Spleen (tissue), 11 donors: ENCODE data around the gene CCDC102A. TPM values are rescaled to one million over a fixed set of nuclear protein-coding genes. Genes with fewer than 3 reads are reported as not detected.
A peak's percentile ranks its signal among the peaks of the same experiment; 100 is the strongest.

Experiments
- DNase-seq: peaks from one replicate; pipeline ENCODE4 v3.0.0-alpha.2; 2020
- H3K27ac ChIP-seq, 8 donors: fragments of 200-600 bp; sonication (generic) in 7 of 8; 1 replicate in 4 of 8; 2 replicates in 4 of 8; pipeline versions ENCODE4 v1.5.0 to v1.8.0; 2016 to 2021; ENCODE audit warnings: inconsistent platforms in 4 of 8, mild to moderate bottlenecking in 4 of 8, moderate library complexity in 1 of 8
- H3K27me3 ChIP-seq, 7 donors: fragments of 200-600 bp; sonication (generic) in 6 of 7; replicated peaks in 1 of 7; 1 replicate in 4 of 7; 2 replicates in 3 of 7; pipeline versions ENCODE4 v1.5.0 to v1.8.0; 2016 to 2021; ENCODE audit warnings: inconsistent platforms in 3 of 7, mild to moderate bottlenecking in 1 of 7
- H3K36me3 ChIP-seq, 6 donors: fragments of 200-600 bp; sonication (generic) in 5 of 6; 1 replicate in 4 of 6; 2 replicates in 2 of 6; pipeline versions ENCODE4 v1.5.0 to v1.8.0; 2016 to 2021; ENCODE audit warnings: inconsistent platforms in 2 of 6
- H3K4me1 ChIP-seq, 6 donors: fragments of 200-600 bp; sonication (generic) in 5 of 6; 1 replicate in 3 of 6; 2 replicates in 3 of 6; pipeline versions ENCODE4 v1.5.0 to v1.8.0; 2016 to 2021; ENCODE audit warnings: inconsistent platforms in 3 of 6
- H3K4me3 ChIP-seq, 8 donors: fragments of 200-600 bp; sonication (generic) in 7 of 8; 1 replicate in 4 of 8; 2 replicates in 4 of 8; pipeline versions ENCODE4 v1.5.0 to v1.8.0; 2016 to 2021; ENCODE audit warnings: inconsistent platforms in 4 of 8, mild to moderate bottlenecking in 4 of 8, moderate library complexity in 2 of 8
- H3K9me3 ChIP-seq, 8 donors: fragments of 200-600 bp; sonication (generic) in 7 of 8; 1 replicate in 4 of 8; 2 replicates in 4 of 8; pipeline versions ENCODE4 v1.5.0 to v1.8.0; 2016 to 2021; ENCODE audit warnings: inconsistent platforms in 4 of 8
- CTCF ChIP-seq, 11 experiments: fragments of 200-600 bp in 7 of 11; fragments of 450-650 bp in 4 of 11; sonication (generic) in 4 of 11; IDR thresholded peaks in 8 of 11; conservative IDR thresholded peaks in 3 of 11; 1 replicate in 7 of 11; 2 replicates in 4 of 11; pipeline versions ENCODE4 v1.4.0 to v1.8.0; 2016 to 2021; ENCODE audit warnings: antibody characterized with exemption in 11 of 11, inconsistent platforms in 4 of 11, mild to moderate bottlenecking in 1 of 11
- POLR2A ChIP-seq, 3 donors: fragments of 450-650 bp; IDR thresholded peaks; one replicate each; pipeline ENCODE4 v1.5.1; 2017; ENCODE audit warnings: antibody characterized with exemption in 3 of 3, mild to moderate bottlenecking in 1 of 3
- POLR2AphosphoS5 ChIP-seq, 3 donors: sonication (generic); formaldehyde crosslinking; IDR thresholded peaks; one replicate each; pipeline ENCODE4 v1.5.1; 2017; ENCODE audit warnings: antibody characterized with exemption in 3 of 3
- whole genome bisulfite sequencing, 5 donors: extraction: QIAGEN DNeasy Blood & Tissue Kit in 3 of 5; methylation state at CpG; one replicate each; pipeline versions ENCODE4 v1.1.5 to v1.1.7; 2013 to 2018; 5-methylcytosine and 5-hydroxymethylcytosine counted together
- intact Hi-C: fragments of 100-400 bp; cut with DNase I; formaldehyde crosslinking; loops from one replicate; pipeline ENCODE4 v1.15.0; 2023; ENCODE audit warnings: low total_unique reads
- polyA plus RNA-seq, 3 donors: library from polyadenylated mRNA; stranded (reverse); fragments of 200-250 nt; gene quantifications; one replicate each; pipeline ENCODE4 v1.2.1, GENCODE V29; 2013
- total RNA-seq, 7 donors: library from RNA; depleted of rRNA in 3 of 7; stranded (reverse); fragments of >200 nt in 3 of 7; fragmentation: NEBNext Ultra II Directional in 4 of 7; extraction: Animal tissue kit (Norgen Biotek cat#: 25700) in 4 of 7; gene quantifications; one replicate each; pipeline versions ENCODE4 v1.1.0 to v1.2.1, GENCODE V29; 2016 to 2021
- donor health status: healthy with polysubstance abuse.
- donor health status: DM: no; HTN: no; CAD: no; lungs with moderate emphysema.
- donor health status: DM: no; HTN: no; CAD: no.
- donor health status: Bipolar disorder and iron deficiency.
- donor health status: healthy.
- donor health status: DM: no; HTN: no; CAD: no.
- donor health status: DM: yes; HTN: yes; CAD: no.

The CCDC102A gene
- total and polyA plus RNA-seq, 10 donors = 4.6 to 14.8 (median 7.8) TPM

- peak; percentile 75 for DNase-seq
- H3K4me1 ChIP-seq = peaks cover 50 to 100% (median 93%) of the 10 kb centered on the region in 6 donors
- H3K9me3 ChIP-seq = no peaks in the 10 kb centered on the region
- peak overlapping the region; percentile 58 to 96 (median 94) for H3K27ac ChIP-seq
- TF ChIP-seq CTCF (IDR thresholded peaks at IDR 0.05 in 8 of 11, conservative IDR thresholded peaks at IDR 0.05 in 3 of 11) (no peak), POLR2A (IDR thresholded peaks at IDR 0.05) (no peak), POLR2AphosphoS5 (IDR thresholded peaks at IDR 0.05) (no peak)
- peaks cover 0 to 23% (median 4%) of the 10 kb centered on the region in 7 donors for H3K27me3 ChIP-seq
- intact Hi-C loops = no loop called here
- H3K36me3 ChIP-seq = no peaks in the 10 kb centered on the region
- H3K4me3 ChIP-seq = peak overlapping the region in 7 of 8 donors; percentile 78 to 91 (median 86)
- WGBS, 5 donors = 50 to 67% (median 58%) methylated on average over 10 to 13 of the region's 13 CpGs
Measured at GRCh38 chr16:57534881-57535658, 1.3 kb downstream of the CCDC102A start.

GRCh38 chr16:57534337-57534880 is 2.0 kb downstream of the CCDC102A start:
- H3K9me3 ChIP-seq = no peaks in the 10 kb centered on the region
- 88 to 97% (median 94%) methylated on average over 5 to 7 of the region's 7 CpGs for WGBS, 5 donors
- no peaks in the 10 kb centered on the region for H3K36me3 ChIP-seq
- peaks cover 0 to 23% (median 4%) of the 10 kb centered on the region in 7 donors for H3K27me3 ChIP-seq
- peak; percentile 41 for DNase-seq
- TF ChIP-seq CTCF (IDR thresholded peaks at IDR 0.05 in 8 of 11, conservative IDR thresholded peaks at IDR 0.05 in 3 of 11) (no peak), POLR2A (IDR thresholded peaks at IDR 0.05) (no peak)
- peaks cover 57 to 100% (median 95%) of the 10 kb centered on the region in 6 donors for H3K4me1 ChIP-seq
- H3K4me3 ChIP-seq = no peak overlapping the region
- intact Hi-C loops = no loop called here
- peak overlapping the region in 6 of 8 donors; percentile 25 to 96 (median 68) for H3K27ac ChIP-seq

GRCh38 chr16:57533431-57534336 is 2.7 kb downstream of the CCDC102A start:
- H3K9me3 ChIP-seq = no peaks in the 10 kb centered on the region
- H3K27ac ChIP-seq = peak overlapping the region in 6 of 8 donors; percentile 42 to 96 (median 70)
- TF ChIP-seq POLR2AphosphoS5 (IDR thresholded peaks at IDR 0.05) = no peak
- TF ChIP-seq POLR2A (IDR thresholded peaks at IDR 0.05) = no peak
- no peak for TF ChIP-seq CTCF (IDR thresholded peaks at IDR 0.05 in 8 of 11, conservative IDR thresholded peaks at IDR 0.05 in 3 of 11)
- no peaks in the 10 kb centered on the region for H3K36me3 ChIP-seq
- H3K4me1 ChIP-seq = peaks cover 52 to 97% (median 91%) of the 10 kb centered on the region in 6 donors
- intact Hi-C loops = no loop called here
- peaks cover 0 to 23% (median 4%) of the 10 kb centered on the region in 7 donors for H3K27me3 ChIP-seq
- 34 to 51% (median 46%) methylated on average over 15 to 19 of the region's 19 CpGs for WGBS, 5 donors
- peak; percentile 81 for DNase-seq
- peak overlapping the region in 1 of 8 donors; percentile 13 for H3K4me3 ChIP-seq
